K562 (cell line): ENCODE results near the gene PTGES3L. TPM values are rescaled to one million over a fixed set of nuclear protein-coding genes. Genes with fewer than 3 reads are reported as not detected.

Source experiments
- CEBPG ChIP-seq, 3 experiments: fragments of 200-800 bp in 1 of 3; sonication (Bioruptor generic) in 1 of 3; sonication (generic) in 1 of 3; formaldehyde crosslinking in 1 of 3; IDR thresholded peaks in 2 of 3; conservative IDR thresholded peaks in 1 of 3; 2 replicates each; pipeline versions ENCODE4 v1.6.1 to v1.8.0; 2016 to 2022; ENCODE audit warnings: missing compliant biosample characterization in 2 of 3, missing genetic modification characterization in 2 of 3, mild to moderate bottlenecking in 1 of 3, missing genetic modification reagents in 1 of 3
- DNMT1 ChIP-seq: fragments of 450-650 bp; IDR thresholded peaks from 2 replicates; pipeline ENCODE4 v1.6.1; 2016; ENCODE audit warnings: antibody characterized with exemption, mild to moderate bottlenecking
- HLTF ChIP-seq: fragments of 450-650 bp; IDR thresholded peaks from 2 replicates; pipeline ENCODE4 v1.6.1; 2016
- HMGN3 ChIP-seq: IDR thresholded peaks from 2 replicates; pipeline ENCODE4 v1.6.1; 2011; ENCODE audit warnings: borderline replicate concordance, low read depth, mild to moderate bottlenecking, mixed read lengths, low read length; ENCODE audit not compliant: insufficient read length; ENCODE audit errors: extremely low read depth
- IFI16 ChIP-seq: fragments of 250-450 bp; sonication (Bioruptor Pico); IDR thresholded peaks from 2 replicates; pipeline ENCODE4 v2.1.2; 2022; ENCODE audit warnings: mild to moderate bottlenecking, inconsistent platforms
- ILK ChIP-seq: fragments of 450-650 bp; IDR thresholded peaks from 2 replicates; pipeline ENCODE4 v1.6.1; 2016; ENCODE audit warnings: missing genetic modification characterization, low read depth, mild to moderate bottlenecking, missing compliant biosample characterization, moderate library complexity, borderline replicate concordance
- KDM1A ChIP-seq, 2 experiments: fragments of 450-650 bp; IDR thresholded peaks; 2 replicates each; pipeline ENCODE4 v1.6.1; 2016; ENCODE audit warnings: mild to moderate bottlenecking in 2 of 2
- MBD2 ChIP-seq: sonication (generic); IDR thresholded peaks from 2 replicates; pipeline ENCODE4 v1.6.1; 2016; ENCODE audit warnings: low read depth, borderline replicate concordance
- NR2F6 ChIP-seq: fragments of 450-650 bp; formaldehyde crosslinking; IDR thresholded peaks from 2 replicates; pipeline ENCODE4 v1.4.0; 2020; ENCODE audit warnings: mild to moderate bottlenecking
- NR4A1 ChIP-seq, 2 experiments: fragments of 250-450 bp in 1 of 2; fragments of 450-650 bp in 1 of 2; sonication (Bioruptor Pico) in 1 of 2; IDR thresholded peaks; 2 replicates each; pipeline versions ENCODE4 v1.4.0 to v1.6.1; 2016 to 2020; ENCODE audit warnings: mild to moderate bottlenecking in 2 of 2, missing compliant biosample characterization in 1 of 2, missing genetic modification characterization in 1 of 2, moderate library complexity in 1 of 2
- POLR2AphosphoS5 ChIP-seq: IDR thresholded peaks from 2 replicates; pipeline ENCODE4 v1.6.1; 2011; ENCODE audit warnings: mild to moderate bottlenecking, low read depth, low read length, moderate library complexity; ENCODE audit not compliant: control insufficient read depth, insufficient read depth
- POU5F1 ChIP-seq: fragments of 150-350 bp; IDR thresholded peaks from 2 replicates; pipeline ENCODE4 v1.6.1; 2014; ENCODE audit warnings: borderline replicate concordance, low read length, low read depth, mild to moderate bottlenecking; ENCODE audit not compliant: partially characterized antibody
- PRMT5 ChIP-seq: sonication (generic); formaldehyde crosslinking; IDR thresholded peaks from 2 replicates; pipeline ENCODE4 v1.5.0; 2020; ENCODE audit warnings: missing genetic modification reagents
- RFX1 ChIP-seq: fragments of 450-650 bp; IDR thresholded peaks from 2 replicates; pipeline ENCODE4 v1.6.1; 2016; ENCODE audit warnings: mild to moderate bottlenecking, moderate library complexity
- SNRNP70 ChIP-seq: fragments of 200-400 bp; formaldehyde crosslinking; optimal IDR thresholded peaks from 2 replicates; pipeline ENCODE3; 2017; ENCODE audit warnings: low read depth, low read length
- ZKSCAN3 ChIP-seq: fragments of 250-450 bp; sonication (Bioruptor Pico); IDR thresholded peaks from 2 replicates; pipeline ENCODE4 v1.4.0; 2020
- ZNF253 ChIP-seq: fragments of 250-450 bp; sonication (Bioruptor Pico); conservative IDR thresholded peaks from 2 replicates; pipeline ENCODE4 v1.6.1; 2021; ENCODE audit warnings: mild to moderate bottlenecking
- polyA plus RNA-seq, 8 experiments: library from polyadenylated mRNA; depleted of rRNA in 4 of 8; stranded (reverse) in 5 of 8; unstranded in 3 of 8; fragments of >200 nt; fragmentation: Nextera tagmentation in 2 of 8; fragmentation: Illumina TruSeq in 1 of 8; extraction: Ambion mirVana in 2 of 8; extraction: Trizol in 1 of 8; gene quantifications; 2 replicates each; pipeline versions ENCODE4 v1.2.1 to v1.2.3, GENCODE V29; 2011 to 2014; ENCODE audit warnings: inconsistent platforms in 1 of 8, missing spikeins in 1 of 8
- total RNA-seq, 7 experiments: library from RNA; depleted of rRNA in 6 of 7; stranded (reverse); fragments of >200 nt in 6 of 7; fragmentation: Illumina TruSeq in 2 of 7; extraction: Trizol in 2 of 7; gene quantifications; 2 replicates each; pipeline versions ENCODE4 v1.2.1 to v1.2.3, GENCODE V29; 2011 to 2021; ENCODE audit warnings: low replicate concordance in 1 of 7
- TF ChIP-seq, protein P1 (sequence below): sonication (generic); formaldehyde crosslinking; IDR thresholded peaks from 2 replicates; pipeline ENCODE4 v1.8.0; 2022; ENCODE audit warnings: mild to moderate bottlenecking, missing genetic modification reagents
- TF ChIP-seq, protein P2 (sequence below), 2 experiments: IDR thresholded peaks; 2 replicates each; pipeline ENCODE4 v1.6.1; 2011; ENCODE audit warnings: borderline replicate concordance in 1 of 2, control low read depth in 1 of 2, low read depth in 1 of 2, low read length in 1 of 2, mild to moderate bottlenecking in 1 of 2, mixed read lengths in 1 of 2, moderate library complexity in 1 of 2; ENCODE audit not compliant: insufficient read depth in 1 of 2, insufficient read length in 1 of 2, poor library complexity in 1 of 2, severe bottlenecking in 1 of 2; ENCODE audit errors: extremely low read depth in 1 of 2
- TF ChIP-seq, protein P3 (sequence below): fragments of 250-450 bp; sonication (Bioruptor Pico); IDR thresholded peaks from 2 replicates; pipeline ENCODE4 v1.5.1; 2021; ENCODE audit warnings: mild to moderate bottlenecking

The PTGES3L gene
- total and polyA plus RNA-seq, 9 of the 15 experiments (the other 6 are each of a cell fraction or from before 2014, with no cell fraction given): 6.0 to 16.0 (median 9.6) TPM

DNA sequence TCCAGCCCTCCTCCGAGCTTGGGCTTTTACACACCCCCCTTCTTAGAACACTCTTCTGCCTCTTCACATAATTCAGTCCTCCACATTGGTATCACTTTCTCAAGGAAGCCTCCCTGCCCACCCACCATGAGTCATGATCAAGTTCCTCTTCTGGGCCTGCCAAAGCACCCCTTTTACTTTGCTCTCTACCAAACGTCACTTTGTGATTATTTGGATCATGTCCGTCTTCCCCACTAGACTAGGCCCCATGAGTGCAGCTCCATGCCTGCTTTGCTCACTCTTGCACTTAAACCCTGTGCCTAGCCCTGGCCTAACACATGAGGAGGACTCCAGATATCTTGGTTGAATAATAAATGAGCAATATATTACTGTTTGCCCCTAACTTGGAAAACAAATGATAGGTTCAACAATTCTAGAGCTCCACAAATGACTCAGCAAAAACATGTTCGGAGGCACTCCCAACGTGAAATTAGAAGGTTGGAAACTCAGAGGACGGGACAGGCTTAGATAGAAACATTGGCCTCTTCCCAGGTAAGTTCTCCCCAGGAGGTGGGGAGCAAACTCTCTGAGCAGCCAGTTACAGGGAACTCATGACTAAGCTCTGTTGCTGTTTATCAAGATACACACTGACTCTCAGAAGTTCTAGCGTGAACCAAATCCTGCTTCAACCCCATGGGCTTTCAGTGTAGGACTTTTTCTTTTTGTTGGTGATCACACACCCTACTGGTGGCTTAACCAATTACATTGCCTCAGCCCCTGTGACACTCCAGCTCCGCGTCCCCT, 51.0 kb downstream of the PTGES3L start (continued):
- TF ChIP-seq POU5F1: no peak
- TF ChIP-seq SNRNP70: no peak
- TF ChIP-seq PRMT5 (CRISPR knock-in tag): no peak
- TF ChIP-seq IFI16: no peak
- TF ChIP-seq, protein P1, sequence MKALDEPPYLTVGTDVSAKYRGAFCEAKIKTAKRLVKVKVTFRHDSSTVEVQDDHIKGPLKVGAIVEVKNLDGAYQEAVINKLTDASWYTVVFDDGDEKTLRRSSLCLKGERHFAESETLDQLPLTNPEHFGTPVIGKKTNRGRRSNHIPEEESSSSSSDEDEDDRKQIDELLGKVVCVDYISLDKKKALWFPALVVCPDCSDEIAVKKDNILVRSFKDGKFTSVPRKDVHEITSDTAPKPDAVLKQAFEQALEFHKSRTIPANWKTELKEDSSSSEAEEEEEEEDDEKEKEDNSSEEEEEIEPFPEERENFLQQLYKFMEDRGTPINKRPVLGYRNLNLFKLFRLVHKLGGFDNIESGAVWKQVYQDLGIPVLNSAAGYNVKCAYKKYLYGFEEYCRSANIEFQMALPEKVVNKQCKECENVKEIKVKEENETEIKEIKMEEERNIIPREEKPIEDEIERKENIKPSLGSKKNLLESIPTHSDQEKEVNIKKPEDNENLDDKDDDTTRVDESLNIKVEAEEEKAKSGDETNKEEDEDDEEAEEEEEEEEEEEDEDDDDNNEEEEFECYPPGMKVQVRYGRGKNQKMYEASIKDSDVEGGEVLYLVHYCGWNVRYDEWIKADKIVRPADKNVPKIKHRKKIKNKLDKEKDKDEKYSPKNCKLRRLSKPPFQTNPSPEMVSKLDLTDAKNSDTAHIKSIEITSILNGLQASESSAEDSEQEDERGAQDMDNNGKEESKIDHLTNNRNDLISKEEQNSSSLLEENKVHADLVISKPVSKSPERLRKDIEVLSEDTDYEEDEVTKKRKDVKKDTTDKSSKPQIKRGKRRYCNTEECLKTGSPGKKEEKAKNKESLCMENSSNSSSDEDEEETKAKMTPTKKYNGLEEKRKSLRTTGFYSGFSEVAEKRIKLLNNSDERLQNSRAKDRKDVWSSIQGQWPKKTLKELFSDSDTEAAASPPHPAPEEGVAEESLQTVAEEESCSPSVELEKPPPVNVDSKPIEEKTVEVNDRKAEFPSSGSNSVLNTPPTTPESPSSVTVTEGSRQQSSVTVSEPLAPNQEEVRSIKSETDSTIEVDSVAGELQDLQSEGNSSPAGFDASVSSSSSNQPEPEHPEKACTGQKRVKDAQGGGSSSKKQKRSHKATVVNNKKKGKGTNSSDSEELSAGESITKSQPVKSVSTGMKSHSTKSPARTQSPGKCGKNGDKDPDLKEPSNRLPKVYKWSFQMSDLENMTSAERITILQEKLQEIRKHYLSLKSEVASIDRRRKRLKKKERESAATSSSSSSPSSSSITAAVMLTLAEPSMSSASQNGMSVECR: no peak
- no peak; a peak in 2 of 4 replicates for TF ChIP-seq KDM1A (IDR thresholded peaks at IDR 0.05)
- TF ChIP-seq ZNF253: no peak
- TF ChIP-seq MBD2: no peak; the same call in 1 of the 2 replicates
- TF ChIP-seq POLR2AphosphoS5: no peak
- TF ChIP-seq, protein P2, sequence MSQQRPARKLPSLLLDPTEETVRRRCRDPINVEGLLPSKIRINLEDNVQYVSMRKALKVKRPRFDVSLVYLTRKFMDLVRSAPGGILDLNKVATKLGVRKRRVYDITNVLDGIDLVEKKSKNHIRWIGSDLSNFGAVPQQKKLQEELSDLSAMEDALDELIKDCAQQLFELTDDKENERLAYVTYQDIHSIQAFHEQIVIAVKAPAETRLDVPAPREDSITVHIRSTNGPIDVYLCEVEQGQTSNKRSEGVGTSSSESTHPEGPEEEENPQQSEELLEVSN (IDR thresholded peaks at IDR 0.05; ENCODE audit: borderline replicate concordance in 1 of 2, extremely low read depth in 1 of 2, insufficient read depth in 1 of 2, insufficient read length in 1 of 2, low read depth in 1 of 2, low read length in 1 of 2, poor library complexity in 1 of 2, severe bottlenecking in 1 of 2): no peak
- no peak; the same call in 1 of the 2 replicates for TF ChIP-seq DNMT1
- no peak for TF ChIP-seq HLTF
- no peak for TF ChIP-seq CEBPG (CRISPR knock-in tag; IDR thresholded peaks at IDR 0.05)
- 0 out of 4 replicates have a peak, but pooled peaks of 1 of the 2 experiments have one; percentile 8 for TF ChIP-seq CEBPG (tag; conservative IDR thresholded peaks at IDR 0.05 in 1 of 2, IDR thresholded peaks at IDR 0.05 in 1 of 2)
- TF ChIP-seq RFX1: no peak
- TF ChIP-seq, protein P3, sequence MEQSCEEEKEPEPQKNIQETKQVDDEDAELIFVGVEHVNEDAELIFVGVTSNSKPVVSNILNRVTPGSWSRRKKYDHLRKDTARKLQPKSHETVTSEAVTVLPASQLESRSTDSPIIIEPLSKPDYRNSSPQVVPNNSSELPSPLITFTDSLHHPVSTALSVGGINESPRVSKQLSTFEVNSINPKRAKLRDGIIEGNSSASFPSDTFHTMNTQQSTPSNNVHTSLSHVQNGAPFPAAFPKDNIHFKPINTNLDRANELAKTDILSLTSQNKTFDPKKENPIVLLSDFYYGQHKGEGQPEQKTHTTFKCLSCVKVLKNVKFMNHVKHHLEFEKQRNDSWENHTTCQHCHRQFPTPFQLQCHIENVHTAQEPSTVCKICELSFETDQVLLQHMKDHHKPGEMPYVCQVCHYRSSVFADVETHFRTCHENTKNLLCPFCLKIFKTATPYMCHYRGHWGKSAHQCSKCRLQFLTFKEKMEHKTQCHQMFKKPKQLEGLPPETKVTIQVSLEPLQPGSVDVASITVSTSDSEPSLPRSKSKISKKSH: no peak
- TF ChIP-seq ILK (tag): no peak
- no peak for TF ChIP-seq NR4A1 (CRISPR knock-in tag; IDR thresholded peaks at IDR 0.05)
- TF ChIP-seq NR4A1 (tag; IDR thresholded peaks at IDR 0.05): peak; percentile 59; the same call in 1 of the 2 replicates
- TF ChIP-seq HMGN3: no peak
- TF ChIP-seq NR2F6 (CRISPR knock-in tag): 0 out of 2 replicates have a peak, but pooled peaks have one; percentile 6
- TF ChIP-seq ZKSCAN3: no peak
